ENCODE measurements around the gene TIFAB. TPM values are rescaled to one million over a fixed set of nuclear protein-coding genes. Genes with fewer than 3 reads are reported as not detected.

Gene TIFAB
- polyA plus RNA-seq, 1 of the 3 experiments (the other 2 are of a cell fraction), result not detected

- ChIA-PET CTCF (interaction anchor here (1.6 to 3.1 kb wide), 3 partner anchors 9 to 66 kb away, joined by 4 to 21 read pairs (median 6); no protein-coding TSS in a partner anchor), POLR2A (no interaction called here)
- no peaks in the 10 kb centered on the region; the same call in 1 of the 2 replicates for H3K27me3 ChIP-seq (ENCODE audit: insufficient read depth)
These were observed 34.2 kb upstream of the TIFAB start for GRCh38 chr5:135486131-135487036.

More at GRCh38 chr5:135486131-135487036, 34.2 kb upstream of the TIFAB start:
- no peaks in the 10 kb centered on the region for H3K9me3 ChIP-seq
- H3K9ac ChIP-seq, result no peak overlapping the region
- H3K4me2 ChIP-seq, result no peak overlapping the region
- no peaks in the 10 kb centered on the region for H3K36me3 ChIP-seq (replicated peaks in 1 of 2; ENCODE audit: control insufficient read depth in 1 of 2, insufficient read depth in 2 of 2, low read length in 1 of 2)
- H3K79me2 ChIP-seq (ENCODE audit: insufficient read depth), result no peaks in the 10 kb centered on the region
- no peaks in the 10 kb centered on the region for H3K9me2 ChIP-seq
- no peak overlapping the region for H2AFZ ChIP-seq (ENCODE audit: low read depth)
- no peak for TF ChIP-seq TCF12 (IDR thresholded peaks at IDR 0.05)
- TF ChIP-seq CHD2 (IDR thresholded peaks at IDR 0.05; ENCODE audit: low read length, partially characterized antibody), result no peak
- TF ChIP-seq USF2 (IDR thresholded peaks at IDR 0.05; ENCODE audit: borderline replicate concordance, low read depth, low read length), result no peak
- no peak for TF ChIP-seq MAX (IDR thresholded peaks at IDR 0.05; ENCODE audit: low read depth)
- TF ChIP-seq TAF1 (IDR thresholded peaks at IDR 0.05; ENCODE audit: borderline replicate concordance, low read depth, low read length), result no peak
- TF ChIP-seq FOXJ3 (CRISPR knock-in tag; IDR thresholded peaks at IDR 0.05), result no peak
- TF ChIP-seq REST (IDR thresholded peaks at IDR 0.05; ENCODE audit: low read depth, low read length), result no peak
- TF ChIP-seq TEAD4 (IDR thresholded peaks at IDR 0.05; ENCODE audit: borderline replicate concordance, insufficient read depth), result no peak
- TF ChIP-seq ELF1 (IDR thresholded peaks at IDR 0.05), result no peak
- TF ChIP-seq IRF3 (IDR thresholded peaks at IDR 0.05; ENCODE audit: low read depth, low read length), result no peak
- TF ChIP-seq NFIC (IDR thresholded peaks at IDR 0.05; ENCODE audit: borderline replicate concordance), result no peak
- no peak for TF ChIP-seq JUND (IDR thresholded peaks at IDR 0.05)
- no peak for TF ChIP-seq GATA2 (CRISPR knock-in tag; IDR thresholded peaks at IDR 0.05)
- no peak for TF ChIP-seq PBX3 (IDR thresholded peaks at IDR 0.05)
- no peak for TF ChIP-seq RAD21 (IDR thresholded peaks at IDR 0.05; ENCODE audit: low read length)
- TF ChIP-seq RFX5 (IDR thresholded peaks at IDR 0.05; ENCODE audit: low read length), result no peak
- no peak overlapping the region for H3K4me3 ChIP-seq (ENCODE audit: low read depth in 2 of 2, low read length in 1 of 2)
- no peak overlapping the region for H3K27ac ChIP-seq (ENCODE audit: low read depth in 2 of 2, low read length in 1 of 2)
- H3F3A ChIP-seq (replicated peaks; ENCODE audit: insufficient read depth), result no peaks in the 10 kb centered on the region
- no peaks in the 10 kb centered on the region for H4K20me1 ChIP-seq (ENCODE audit: insufficient read depth)
- peaks cover 0 to 2% of the 10 kb centered on the region in 2 experiments; a peak in 1 of 4 replicates for H3K4me1 ChIP-seq (ENCODE audit: control insufficient read depth in 1 of 2, insufficient read depth in 2 of 2, low read depth in 1 of 2, low read length in 1 of 2)
- WGBS (ENCODE audit: low lambda C conversion rate), result 78% methylated on average over 13 of the region's 13 CpGs
- DNase-seq, result no peak
